H1 (cell line): ENCODE measurements around the gene CORO1C. TPM values are rescaled to one million over a fixed set of nuclear protein-coding genes. Genes with fewer than 3 reads are reported as not detected.

Source experiments
- CTCF ChIA-PET: fragments of 300-600 bp; sonication (Branson Sonifier 250); formaldehyde crosslinking; loops from one replicate; lab custom pipeline; 2021; ENCODE audit not compliant: partially characterized antibody; lab: Charles Lee
- POLR2A ChIA-PET: fragments of 300-600 bp; sonication (Branson Sonifier 250); formaldehyde crosslinking; loops from one replicate; lab custom pipeline; 2021; ENCODE audit warnings: inconsistent platforms; ENCODE audit not compliant: partially characterized antibody; lab: Charles Lee
- DNase-seq, 2 experiments: peaks; one replicate each; pipeline versions ENCODE4 v3.0.0 to v3.0.0-alpha.2; 2010 to 2022; ENCODE audit warnings: low spot score in 2 of 2, low read depth in 1 of 2, mixed read lengths in 1 of 2
- FAIRE-seq: peaks from 2 replicates; lab custom pipeline; 2011; peaks lifted over from hg19 to GRCh38; lab: Jason Lieb, UNC
- H2AFZ ChIP-seq: 2 replicates; pipeline ENCODE4 v1.8.1; 2012; ENCODE audit warnings: low read length, inconsistent platforms
- H2AK5ac ChIP-seq: 2 replicates; pipeline ENCODE4 v1.6.1; 2013; ENCODE audit warnings: low read depth, low read length
- H2BK120ac ChIP-seq: replicated peaks from 2 replicates; pipeline ENCODE3; 2013; ENCODE audit warnings: low read depth, low read length, inconsistent platforms
- H2BK12ac ChIP-seq: 2 replicates; pipeline ENCODE4 v1.6.1; 2013; ENCODE audit warnings: low read depth, low read length
- H2BK15ac ChIP-seq: 2 replicates; pipeline ENCODE4 v1.6.1; 2013; ENCODE audit warnings: low read length
- H2BK20ac ChIP-seq: 2 replicates; pipeline ENCODE4 v1.6.1; 2013; ENCODE audit warnings: low read length
- H2BK5ac ChIP-seq: 2 replicates; pipeline ENCODE4 v1.6.1; 2013; ENCODE audit warnings: low read depth, low read length
- H3K14ac ChIP-seq: 2 replicates; pipeline ENCODE4 v1.6.1; 2013; ENCODE audit warnings: inconsistent platforms; ENCODE audit not compliant: insufficient read length
- H3K18ac ChIP-seq: 2 replicates; pipeline ENCODE4 v1.6.1; 2013; ENCODE audit warnings: low read length; ENCODE audit errors: extremely low read depth
- H3K23ac ChIP-seq: 2 replicates; pipeline ENCODE4 v1.6.1; 2013; ENCODE audit warnings: inconsistent platforms; ENCODE audit not compliant: insufficient read length
- H3K23me2 ChIP-seq: 2 replicates; pipeline ENCODE4 v1.6.1; 2013; ENCODE audit warnings: low read depth, low read length
- H3K27ac ChIP-seq: 2 replicates; pipeline ENCODE4 v1.6.1; 2011; ENCODE audit warnings: low read depth, low read length, inconsistent platforms
- H3K27me3 ChIP-seq, 4 experiments: replicated peaks in 1 of 4; 1 replicate in 1 of 4; 2 replicates in 3 of 4; pipeline versions ENCODE4 v1.6.1 to v1.8.1; 2011 to 2013; ENCODE audit warnings: low read length in 3 of 4, mild to moderate bottlenecking in 3 of 4, inconsistent platforms in 2 of 4, mixed read lengths in 2 of 4, moderate library complexity in 1 of 4; ENCODE audit not compliant: control insufficient read depth in 3 of 4, insufficient read depth in 3 of 4; ENCODE audit errors: extremely low read depth in 1 of 4
- H3K36me3 ChIP-seq, 4 experiments: 2 replicates each; pipeline versions ENCODE4 v1.6.1 to v1.8.1; 2011 to 2013; ENCODE audit warnings: mild to moderate bottlenecking in 4 of 4, low read length in 3 of 4, moderate library complexity in 2 of 4, control low read depth in 1 of 4, inconsistent platforms in 1 of 4; ENCODE audit not compliant: insufficient read depth in 4 of 4, control insufficient read depth in 2 of 4
- H3K4ac ChIP-seq: replicated peaks from 2 replicates; pipeline ENCODE3; 2013; ENCODE audit warnings: low read length, low read depth, mixed read lengths, inconsistent platforms; ENCODE audit not compliant: insufficient read length
- H3K4me1 ChIP-seq, 4 experiments: replicated peaks in 1 of 4; 1 replicate in 1 of 4; 2 replicates in 3 of 4; pipeline versions ENCODE4 v1.6.1 to v1.8.1; 2011 to 2013; ENCODE audit warnings: low read length in 3 of 4, inconsistent platforms in 2 of 4, mixed read lengths in 1 of 4; ENCODE audit not compliant: insufficient read depth in 4 of 4, control insufficient read depth in 3 of 4
- H3K4me2 ChIP-seq, 2 experiments: 2 replicates each; pipeline versions ENCODE4 v1.6.1 to v1.8.1; 2011 to 2013; ENCODE audit warnings: low read depth in 2 of 2, low read length in 2 of 2, control low read depth in 1 of 2, inconsistent platforms in 1 of 2, mild to moderate bottlenecking in 1 of 2; ENCODE audit not compliant: insufficient read depth in 1 of 2
- H3K4me3 ChIP-seq, 4 experiments: fragments of 200-600, 300-600 bp in 1 of 4; sonication (generic), shearing (Covaris generic), sonication (Bioruptor Twin) in 1 of 4; 2 replicates each; pipeline versions ENCODE4 v1.5.1 to v1.8.1; 2011 to 2016; ENCODE audit warnings: low read length in 4 of 4, low read depth in 3 of 4, control low read depth in 2 of 4, inconsistent platforms in 2 of 4, mild to moderate bottlenecking in 2 of 4, mixed read lengths in 1 of 4, moderate library complexity in 1 of 4; ENCODE audit not compliant: insufficient read depth in 2 of 4; ENCODE audit errors: extremely low read depth in 1 of 4
- H3K56ac ChIP-seq: replicated peaks from 2 replicates; pipeline ENCODE3; 2013; ENCODE audit warnings: low read depth, mild to moderate bottlenecking, mixed read lengths, low read length, inconsistent platforms; ENCODE audit not compliant: insufficient read length
- H3K79me1 ChIP-seq: 2 replicates; pipeline ENCODE4 v1.6.1; 2013; ENCODE audit warnings: low read depth, low read length, control low read depth
- H3K79me2 ChIP-seq, 2 experiments: 2 replicates each; pipeline versions ENCODE4 v1.6.1 to v1.8.1; 2012 to 2013; ENCODE audit warnings: low read length in 2 of 2, mild to moderate bottlenecking in 2 of 2, inconsistent platforms in 1 of 2; ENCODE audit not compliant: insufficient read depth in 2 of 2, control insufficient read depth in 1 of 2
- H3K9ac ChIP-seq, 4 experiments: replicated peaks in 1 of 4; 1 replicate in 1 of 4; 2 replicates in 3 of 4; pipeline versions ENCODE4 v1.6.1 to v1.8.1; 2011 to 2013; ENCODE audit warnings: low read depth in 3 of 4, low read length in 3 of 4, control low read depth in 2 of 4, mild to moderate bottlenecking in 2 of 4, moderate library complexity in 2 of 4, inconsistent platforms in 1 of 4; ENCODE audit errors: extremely low read depth in 1 of 4
- H3K9me3 ChIP-seq, 2 experiments: 2 replicates each; pipeline versions ENCODE4 v1.6.1 to v1.8.1; 2012 to 2013; ENCODE audit warnings: mild to moderate bottlenecking in 2 of 2, moderate library complexity in 2 of 2, control low read depth in 1 of 2, inconsistent platforms in 1 of 2, low read depth in 1 of 2, low read length in 1 of 2, mixed read lengths in 1 of 2; ENCODE audit not compliant: insufficient read depth in 2 of 2
- H4K20me1 ChIP-seq, 2 experiments: replicated peaks in 1 of 2; 2 replicates each; pipeline versions ENCODE3 to v1.8.1; 2011 to 2013; ENCODE audit warnings: inconsistent platforms in 2 of 2, low read length in 2 of 2, mild to moderate bottlenecking in 1 of 2; ENCODE audit not compliant: insufficient read depth in 2 of 2, control insufficient read depth in 1 of 2
- H4K5ac ChIP-seq: 2 replicates; pipeline ENCODE4 v1.6.1; 2013; ENCODE audit warnings: low read length, low read depth, mixed read lengths, inconsistent platforms; ENCODE audit not compliant: insufficient read length
- H4K8ac ChIP-seq: 2 replicates; pipeline ENCODE4 v1.8.0; 2013; ENCODE audit warnings: mild to moderate bottlenecking, moderate library complexity, low read length, inconsistent platforms; ENCODE audit not compliant: insufficient read depth; ENCODE audit errors: extremely low read depth
- H4K91ac ChIP-seq: replicated peaks from 2 replicates; pipeline ENCODE3; 2013; ENCODE audit warnings: low read length, mixed read lengths, inconsistent platforms; ENCODE audit not compliant: insufficient read length
- CBX5 ChIP-seq: fragments of 300-800, 300-1000 bp; sonication (generic); IDR thresholded peaks from 2 replicates; pipeline ENCODE4 v1.7.1; 2016; ENCODE audit warnings: antibody characterized with exemption, low read length, low read depth
- CEBPB ChIP-seq: IDR thresholded peaks from 2 replicates; pipeline ENCODE4 v1.6.1; 2012; ENCODE audit warnings: low read depth, low read length
- EZH2 ChIP-seq: fragments of 200-600 bp; sonication (generic); IDR thresholded peaks from 2 replicates; pipeline ENCODE4 v1.7.1; 2012; ENCODE audit warnings: low read depth, mild to moderate bottlenecking, moderate library complexity, low read length, inconsistent platforms; ENCODE audit not compliant: severe bottlenecking
- HDAC2 ChIP-seq, 2 experiments: fragments of 300-600 bp in 1 of 2; sonication (generic) in 1 of 2; IDR thresholded peaks; 2 replicates each; pipeline ENCODE4 v1.6.1; 2011 to 2012; ENCODE audit warnings: low read depth in 2 of 2, low read length in 2 of 2, mild to moderate bottlenecking in 2 of 2, moderate library complexity in 2 of 2, borderline replicate concordance in 1 of 2, inconsistent platforms in 1 of 2
- NANOG ChIP-seq: IDR thresholded peaks from 2 replicates; pipeline ENCODE4 v1.6.1; 2011; ENCODE audit warnings: low read length, low read depth, mild to moderate bottlenecking, inconsistent platforms; ENCODE audit not compliant: insufficient read depth, poor library complexity, severe bottlenecking
- NRF1 ChIP-seq: IDR thresholded peaks from 2 replicates; pipeline ENCODE4 v1.6.1; 2011; ENCODE audit warnings: mild to moderate bottlenecking, low read depth, low read length, improper control_type of control experiment
- RXRA ChIP-seq: IDR thresholded peaks from 2 replicates; pipeline ENCODE4 v1.6.1; 2011; ENCODE audit warnings: low read depth, mild to moderate bottlenecking, low read length, moderate library complexity; ENCODE audit not compliant: insufficient read depth
- SIN3A ChIP-seq, 2 experiments: IDR thresholded peaks in 1 of 2; conservative IDR thresholded peaks in 1 of 2; 2 replicates each; pipeline ENCODE4 v1.6.1; 2011 to 2012; ENCODE audit warnings: low read length in 2 of 2, improper control_type of control experiment in 1 of 2, low read depth in 1 of 2, mild to moderate bottlenecking in 1 of 2
- SIRT6 ChIP-seq: IDR thresholded peaks from one replicate; pipeline ENCODE4 v1.7.1; 2012; ENCODE audit warnings: low read length, inconsistent platforms
- SP4 ChIP-seq: IDR thresholded peaks from 2 replicates; pipeline ENCODE4 v1.6.1; 2012; ENCODE audit warnings: low read length, inconsistent platforms
- TAF1 ChIP-seq: IDR thresholded peaks from 2 replicates; pipeline ENCODE4 v1.6.1; 2011; ENCODE audit warnings: mild to moderate bottlenecking, low read depth, low read length
- ZNF274 ChIP-seq: IDR thresholded peaks from 2 replicates; pipeline ENCODE4 v1.7.0; 2012; ENCODE audit warnings: low read length, borderline replicate concordance; ENCODE audit errors: extremely low read depth
- WGBS, 2 experiments: shearing (Covaris generic) in 1 of 2; methylation state at CpG; one replicate each; pipeline versions ENCODE4 v1.1.6 to v1.1.7; 2013 to 2015; ENCODE audit warnings: low lambda C conversion rate in 2 of 2, mixed read lengths in 2 of 2, inconsistent platforms in 1 of 2, low coverage in 1 of 2, missing lambda C conversion rate in 1 of 2; ENCODE audit not compliant: insufficient replicate concordance in 2 of 2, insufficient coverage in 1 of 2, insufficient read length in 1 of 2; ENCODE audit errors: extremely low coverage in 1 of 2, missing lambda C conversion rate in 1 of 2; 5-methylcytosine and 5-hydroxymethylcytosine counted together
- polyA plus RNA-seq, 7 experiments: library from polyadenylated mRNA; depleted of rRNA in 3 of 7; stranded (reverse) in 5 of 7; unstranded in 2 of 7; fragments of >200 nt in 5 of 7; fragments of 200-250 nt in 2 of 7; gene quantifications; 1 replicate in 5 of 7; 2 replicates in 1 of 7; 4 replicates in 1 of 7; pipeline versions ENCODE4 v1.2.1 to v1.2.3, GENCODE V29; 2011 to 2013; ENCODE audit warnings: missing spikeins in 2 of 7, mixed read lengths in 2 of 7
- total RNA-seq: library from RNA; stranded (reverse); fragmentation: NEBNext Ultra II Directional; extraction: Animal tissue kit (Norgen Biotek cat#: 25700); gene quantifications from 2 replicates; pipeline ENCODE4 v1.2.1, GENCODE V29; 2021

The CORO1C gene
- total and polyA plus RNA-seq, 2 of the 8 experiments (the other 6 are each of a cell fraction or from before 2014, with no cell fraction given) = 72.7 to 120 TPM

DNA sequence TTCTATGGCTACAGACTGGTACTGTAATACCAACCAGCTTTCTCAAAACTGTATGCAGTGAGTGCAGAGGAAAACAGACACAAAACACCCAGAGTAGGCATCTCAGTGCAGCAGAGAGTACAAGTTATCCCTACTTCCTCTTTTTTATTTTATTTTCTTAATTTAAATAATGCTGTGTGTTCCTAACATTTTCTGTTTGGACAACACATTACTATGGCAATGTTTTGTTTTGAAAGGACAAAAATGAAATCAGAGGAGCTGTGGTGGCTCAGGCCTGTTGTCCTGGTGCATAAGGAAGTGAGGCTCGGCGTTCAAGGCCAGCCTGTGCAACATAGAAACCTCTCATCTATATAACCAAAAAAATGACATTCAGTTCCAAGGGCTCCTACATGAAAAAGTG lies 64.0 kb downstream of the CORO1C start:
- no peak overlapping the region for H3K23ac ChIP-seq
- H3K4ac ChIP-seq = no peak overlapping the region
- no peak overlapping the region for H2BK15ac ChIP-seq
- peaks cover 0 to 10% of the 10 kb centered on the region in 2 experiments; a peak in 2 of 4 replicates for H3K79me2 ChIP-seq
- peaks cover 3 to 7% of the 10 kb centered on the region in 2 experiments for H4K20me1 ChIP-seq
- H2BK5ac ChIP-seq = no peak overlapping the region
- H2BK120ac ChIP-seq = no peak overlapping the region
- DNase-seq (no peak), FAIRE-seq (no peak)
- H3K27ac ChIP-seq = no peak overlapping the region
- H3K9me3 ChIP-seq = no peaks in the 10 kb centered on the region
- H4K91ac ChIP-seq = no peak overlapping the region
- H3K4me3 ChIP-seq = no peak overlapping the region
- no peak overlapping the region for H4K8ac ChIP-seq
- no peak overlapping the region for H2BK12ac ChIP-seq
- ChIA-PET POLR2A (interaction anchor here (0.7 to 1.7 kb wide), 3 partner anchors 13 to 134 kb away, joined by 3 to 6 read pairs (median 3); no protein-coding TSS in a partner anchor), CTCF (interaction anchor here (0.6 to 10.4 kb wide), 17 partner anchors 9 to 286 kb away, joined by 3 to 188 read pairs (median 5); no protein-coding TSS in a partner anchor)
- no peaks in the 10 kb centered on the region for H3K23me2 ChIP-seq
- no peak overlapping the region for H2BK20ac ChIP-seq
- H3K14ac ChIP-seq = no peak overlapping the region
- peaks cover 0 to 6% (median 1%) of the 10 kb centered on the region in 4 experiments; a peak in 5 of 7 replicates for H3K4me1 ChIP-seq
- H3K4me2 ChIP-seq = no peak overlapping the region
- 85% methylated on average over 2 of the region's 2 CpGs; no CpG with 5 or more reads in 1 of the 2 experiments for WGBS, 2 experiments
- no peak overlapping the region for H2AFZ ChIP-seq
- no peaks in the 10 kb centered on the region for H3K27me3 ChIP-seq
- no peak for TF ChIP-seq NANOG
- no peak for TF ChIP-seq CEBPB
- no peak for TF ChIP-seq HDAC2 (IDR thresholded peaks at IDR 0.05; ENCODE audit: borderline replicate concordance in 1 of 2, low read depth in 2 of 2, low read length in 2 of 2)
- TF ChIP-seq SIN3A (conservative IDR thresholded peaks at IDR 0.05 in 1 of 2, IDR thresholded peaks at IDR 0.05 in 1 of 2; ENCODE audit: low read depth in 1 of 2, low read length in 2 of 2) = no peak
- TF ChIP-seq ZNF274 = no peak
- no peak for TF ChIP-seq SIRT6
- no peak for TF ChIP-seq RXRA
- TF ChIP-seq TAF1 = no peak
- no peak for TF ChIP-seq NRF1
- TF ChIP-seq CBX5 = no peak
- no peak for TF ChIP-seq EZH2
- TF ChIP-seq SP4 = no peak
- TF ChIP-seq, all 59 proteins: peak for 0
- Histone ChIP-seq H3K56ac (no peak overlapping the region), H2AK5ac (no peak overlapping the region), H3K9ac (no peak overlapping the region), H3K18ac (no peak overlapping the region), H4K5ac (no peak overlapping the region), H3K79me1 (peaks cover 10% of the 10 kb centered on the region; the same call in 1 of the 2 replicates), H3K36me3 (no peaks in the 10 kb centered on the region)
